ENCODE measurements around the gene TRA2A. TPM values are rescaled to one million over a fixed set of nuclear protein-coding genes. Genes with fewer than 3 reads are reported as not detected.

TRA2A gene
- total and polyA plus RNA-seq, 2 donors (not counting 3 experiments of a cell fraction or from before 2014, with no cell fraction given), result 55.1 to 112 TPM

DNA sequence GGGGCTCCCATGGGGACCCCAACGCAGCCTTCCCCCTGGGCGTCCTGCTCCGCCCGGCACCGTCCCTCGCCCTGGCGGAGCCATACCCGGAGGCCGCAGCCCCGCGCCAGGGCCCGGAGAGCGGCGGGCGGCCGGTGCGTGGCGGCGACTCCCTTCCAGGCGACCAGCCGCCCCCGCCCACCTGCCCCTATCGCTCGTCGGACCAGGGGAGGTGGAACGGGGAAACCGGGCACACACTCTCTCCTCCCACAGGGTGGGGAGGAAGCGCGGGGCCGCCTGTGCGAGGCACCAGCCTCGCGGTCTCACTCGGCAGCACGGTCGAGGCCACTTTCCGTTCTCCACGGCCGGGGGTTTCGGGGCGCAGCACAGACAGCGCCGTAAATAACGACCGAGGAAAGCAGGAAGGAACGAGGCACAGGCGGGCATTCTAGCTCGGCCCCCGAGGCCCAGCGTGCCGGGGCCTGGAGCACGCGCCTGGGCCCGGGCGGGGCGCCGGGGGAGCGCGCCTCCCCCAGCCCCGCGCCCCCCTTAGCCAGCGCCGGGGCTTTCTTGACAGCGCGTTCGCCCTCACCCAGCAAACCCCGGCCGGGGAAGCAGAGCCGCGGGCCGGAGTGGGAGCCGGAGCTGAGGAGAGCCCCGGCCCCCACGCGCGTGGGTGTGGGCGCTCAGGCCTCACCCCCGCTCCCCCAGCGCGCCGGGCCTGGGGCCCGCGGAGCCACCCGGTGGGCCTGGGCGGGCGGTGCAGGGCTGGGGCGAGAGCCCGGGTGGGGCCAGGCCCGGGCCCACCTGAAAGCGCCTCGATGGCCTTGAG, 62.4 kb downstream of the TRA2A start:
- Histone ChIP-seq H3K4me2 (ENCODE audit: insufficient read depth, low read length) (peak overlapping the region; percentile 96), H3K9ac (replicated peaks; ENCODE audit: extremely low read depth, insufficient read depth, low read length) (peak overlapping the region; percentile 86), H3K4me3 (replicated peaks in 1 of 3; ENCODE audit: insufficient read depth in 1 of 3, low read depth in 1 of 3, low read length in 3 of 3) (peak overlapping the region; percentile 85 to 96 (median 95)), H3K27ac (ENCODE audit: insufficient read depth, low read depth, low read length) (peak overlapping the region; percentile 74), H3K27me3 (ENCODE audit: control insufficient read depth in 2 of 2, insufficient read depth in 2 of 2, low read length in 2 of 2) (no peaks in the 10 kb centered on the region), H4K20me1 (replicated peaks; ENCODE audit: control insufficient read depth, extremely low read depth, insufficient read depth, low read length) (no peaks in the 10 kb centered on the region), H2AFZ (ENCODE audit: low read depth, low read length) (peak overlapping the region; percentile 35), H3K79me2 (ENCODE audit: control insufficient read depth, insufficient read depth, low read length) (peaks cover 55% of the 10 kb centered on the region), H3K36me3 (ENCODE audit: control insufficient read depth in 2 of 2, extremely low read depth in 1 of 2, insufficient read depth in 2 of 2, low read length in 2 of 2) (no peaks in the 10 kb centered on the region), H3K9me1 (replicated peaks; ENCODE audit: control insufficient read depth, extremely low read depth, insufficient read depth, low read length) (no peaks in the 10 kb centered on the region), H3K9me3 (replicated peaks; ENCODE audit: control insufficient read depth, insufficient read depth, low read length) (no peaks in the 10 kb centered on the region), H3K4me1 (ENCODE audit: control insufficient read depth, extremely low read depth, insufficient read depth, low read length) (peaks cover 35% of the 10 kb centered on the region)
- DNase-seq (ENCODE audit: low read depth, low spot score) (peak; percentile 49), FAIRE-seq (no peak)
- BruUV-seq (replicated peaks), result no TSS peak
- POLR2A ChIA-PET, result interaction anchor here (0.5 kb wide), 1 partner anchor 287 kb away, joined by 4 read pairs; no protein-coding TSS in a partner anchor
- TF ChIP-seq GATA2 (IDR thresholded peaks at IDR 0.05; ENCODE audit: insufficient read depth, insufficient read length, low read depth, low read length), result no peak
- TF ChIP-seq POLR2A (IDR thresholded peaks at IDR 0.05; ENCODE audit: low read depth, low read length), result peak; percentile 32
- no peak for TF ChIP-seq POLR2AphosphoS5 (IDR thresholded peaks at IDR 0.05; ENCODE audit: insufficient read depth, low read depth, low read length)
- CTCF ChIA-PET, result interaction anchor here (0.9 to 4.5 kb wide), 5 partner anchors 11 to 196 kb away, joined by 3 to 17 read pairs (median 6); no protein-coding TSS in a partner anchor
- intact Hi-C loops (cut with micrococcal nuclease) (no loop called here), dilution Hi-C loops (cut with MboI; ENCODE audit: extremely low pct_ligation_motif_present, low sequenced_read_pairs) (no loop called here)

DNA sequence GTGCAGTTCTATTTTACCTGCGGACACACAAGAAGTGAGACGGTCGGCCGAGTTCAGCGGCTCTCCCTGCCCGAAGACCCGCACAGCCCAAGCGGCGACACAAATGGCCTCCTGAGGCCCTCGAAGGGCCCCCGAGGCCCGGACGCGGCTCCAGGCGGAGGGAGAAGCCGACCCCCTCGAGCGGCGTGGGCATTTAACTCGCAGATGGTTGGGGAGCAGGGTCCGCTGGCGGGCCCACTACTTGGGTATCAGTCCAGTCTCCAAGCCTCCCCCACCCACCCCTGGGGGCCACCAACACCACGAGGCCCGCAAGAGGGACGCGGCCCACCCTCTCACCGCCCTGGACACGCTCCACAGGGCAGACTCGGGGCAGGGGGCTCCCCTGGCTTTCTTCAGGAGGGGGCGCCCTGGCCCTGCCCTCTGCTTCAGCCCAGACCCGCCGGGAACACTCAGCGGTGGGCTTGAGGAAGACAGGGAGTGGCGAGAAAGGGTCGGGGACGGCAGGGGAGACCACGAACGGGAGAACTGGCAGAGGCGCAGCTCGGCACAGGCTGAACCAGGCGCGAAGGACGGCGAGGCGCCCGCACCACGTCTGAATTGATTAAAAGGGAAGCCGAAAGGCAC, 63.1 kb downstream of the TRA2A start:
- peak; percentile 34 for DNase-seq (ENCODE audit: low read depth, low spot score)
- peaks cover 62% of the 10 kb centered on the region for H3K79me2 ChIP-seq (ENCODE audit: control insufficient read depth, insufficient read depth, low read length)

More for the DNA sequence above, 63.1 kb downstream of the TRA2A start:
- intact Hi-C loops (cut with micrococcal nuclease) (no loop called here), dilution Hi-C loops (cut with MboI; ENCODE audit: extremely low pct_ligation_motif_present, low sequenced_read_pairs) (no loop called here)
- TSS peak; percentile 26 for BruUV-seq (replicated peaks)
- ChIA-PET CTCF (interaction anchor here (1.2 to 4.5 kb wide), 7 partner anchors 11 to 196 kb away, joined by 3 to 17 read pairs (median 4); no protein-coding TSS in a partner anchor), POLR2A (no interaction called here)
- H3K4me2 ChIP-seq (ENCODE audit: insufficient read depth, low read length), result peak overlapping the region; percentile 96
- H3K9me1 ChIP-seq (replicated peaks; ENCODE audit: control insufficient read depth, extremely low read depth, insufficient read depth, low read length), result no peaks in the 10 kb centered on the region
- no peaks in the 10 kb centered on the region for H3K27me3 ChIP-seq (ENCODE audit: control insufficient read depth in 2 of 2, insufficient read depth in 2 of 2, low read length in 2 of 2)
- peak overlapping the region; percentile 86 for H3K9ac ChIP-seq (replicated peaks; ENCODE audit: extremely low read depth, insufficient read depth, low read length)
- H3K9me3 ChIP-seq (replicated peaks; ENCODE audit: control insufficient read depth, insufficient read depth, low read length), result no peaks in the 10 kb centered on the region
- peak overlapping the region; percentile 74 for H3K27ac ChIP-seq (ENCODE audit: insufficient read depth, low read depth, low read length)
- H4K20me1 ChIP-seq (replicated peaks; ENCODE audit: control insufficient read depth, extremely low read depth, insufficient read depth, low read length), result no peaks in the 10 kb centered on the region
- H3K4me1 ChIP-seq (ENCODE audit: control insufficient read depth, extremely low read depth, insufficient read depth, low read length), result peaks cover 42% of the 10 kb centered on the region
- peak overlapping the region; percentile 85 to 96 (median 95) for H3K4me3 ChIP-seq (replicated peaks in 1 of 3; ENCODE audit: insufficient read depth in 1 of 3, low read depth in 1 of 3, low read length in 3 of 3)
- FAIRE-seq, result no peak
- no peaks in the 10 kb centered on the region for H3K36me3 ChIP-seq (ENCODE audit: control insufficient read depth in 2 of 2, extremely low read depth in 1 of 2, insufficient read depth in 2 of 2, low read length in 2 of 2)
- peak overlapping the region; percentile 10 for H2AFZ ChIP-seq (ENCODE audit: low read depth, low read length)
- TF ChIP-seq, protein P1, sequence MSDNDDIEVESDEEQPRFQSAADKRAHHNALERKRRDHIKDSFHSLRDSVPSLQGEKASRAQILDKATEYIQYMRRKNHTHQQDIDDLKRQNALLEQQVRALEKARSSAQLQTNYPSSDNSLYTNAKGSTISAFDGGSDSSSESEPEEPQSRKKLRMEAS (IDR thresholded peaks at IDR 0.05; ENCODE audit: insufficient read depth, insufficient read length), result no peak
- TF ChIP-seq POLR2A (IDR thresholded peaks at IDR 0.05; ENCODE audit: low read depth, low read length), result no peak
